Caco-2 (cell line): Measurements from ENCODE around the gene MEGF11. TPM values are rescaled to one million over a fixed set of nuclear protein-coding genes. Genes with fewer than 3 reads are reported as not detected.
"Not testable (repeated sequence)": the region's sequence is repeated elsewhere in the genome, so short reads cannot be mapped to it uniquely, and the experiment has no call there.

Experiments used
- BruUV-seq: library from RNA; stranded (reverse); fragments of 400-500 nt; replicated peaks from 2 replicates; lab custom pipeline; 2021; lab: Mats Ljungman, UMichigan
- CTCF ChIA-PET: fragments of 300-600 bp; sonication (Branson Sonifier 250); formaldehyde crosslinking; loops from one replicate; lab custom pipeline; 2022; ENCODE audit warnings: antibody characterized with exemption; lab: Charles Lee
- POLR2A ChIA-PET: fragments of 300-600 bp; sonication (Branson Sonifier 250); formaldehyde crosslinking; loops from one replicate; lab custom pipeline; 2022; ENCODE audit warnings: antibody characterized with exemption; lab: Charles Lee
- DNase-seq, 2 experiments: peaks; one replicate each; pipeline versions ENCODE4 v3.0.0 to v3.0.0-alpha.2; 2020 to 2022
- H3K27me3 ChIP-seq: replicated peaks from 2 replicates; pipeline ENCODE4 v1.6.0; 2011; ENCODE audit warnings: low read length; ENCODE audit not compliant: control insufficient read depth, insufficient read depth
- H3K36me3 ChIP-seq: 2 replicates; pipeline ENCODE4 v1.5.1; 2011; ENCODE audit warnings: low read length; ENCODE audit not compliant: control insufficient read depth, insufficient read depth
- H3K4me1 ChIP-seq: fragments of 250-450 bp; sonication (Bioruptor Pico); 2 replicates; pipeline ENCODE4 v1.5.1; 2020; ENCODE audit warnings: mild to moderate bottlenecking
- H3K4me3 ChIP-seq: 2 replicates; pipeline ENCODE4 v1.5.1; 2011; ENCODE audit warnings: low read depth, mild to moderate bottlenecking, control low read depth, low read length
- H3K9me3 ChIP-seq: fragments of 250-450 bp; sonication (Bioruptor Pico); 2 replicates; pipeline ENCODE4 v1.5.1; 2020; ENCODE audit warnings: mild to moderate bottlenecking, moderate library complexity
- H3K27ac Mint-ChIP-seq: one replicate; pipeline ENCODE4 v1.8.0; 2022; ENCODE audit warnings: mixed read lengths; ENCODE audit not compliant: unreplicated experiment
- H3K27me3 Mint-ChIP-seq: one replicate; pipeline ENCODE4 v1.8.0; 2022; ENCODE audit warnings: mixed read lengths; ENCODE audit not compliant: insufficient read depth, unreplicated experiment
- H3K36me3 Mint-ChIP-seq: one replicate; pipeline ENCODE4 v1.8.0; 2022; ENCODE audit warnings: mild to moderate bottlenecking, mixed read lengths; ENCODE audit not compliant: insufficient read depth, unreplicated experiment
- H3K4me1 Mint-ChIP-seq: one replicate; pipeline ENCODE4 v1.8.0; 2022; ENCODE audit warnings: low read depth, mixed read lengths; ENCODE audit not compliant: unreplicated experiment
- H3K4me3 Mint-ChIP-seq: one replicate; pipeline ENCODE4 v1.8.0; 2022; ENCODE audit warnings: mild to moderate bottlenecking, moderate library complexity, mixed read lengths; ENCODE audit not compliant: unreplicated experiment
- H3K9me3 Mint-ChIP-seq: one replicate; pipeline ENCODE4 v1.8.0; 2022; ENCODE audit warnings: mixed read lengths; ENCODE audit not compliant: unreplicated experiment
- CTCF ChIP-seq, 2 experiments: fragments of 200-600 bp in 1 of 2; IDR thresholded peaks; 1 replicate in 1 of 2; 2 replicates in 1 of 2; pipeline versions ENCODE4 v1.5.1 to v1.8.0; 2011 to 2022; ENCODE audit warnings: antibody characterized with exemption in 1 of 2, control low read depth in 1 of 2, inconsistent platforms in 1 of 2, low read depth in 1 of 2, low read length in 1 of 2, mild to moderate bottlenecking in 1 of 2, moderate library complexity in 1 of 2; ENCODE audit not compliant: insufficient read depth in 1 of 2, severe bottlenecking in 1 of 2, unreplicated experiment in 1 of 2
- intact Hi-C: fragments of 100-400 bp; cut with micrococcal nuclease; formaldehyde crosslinking; loops from one replicate; pipeline ENCODE4 v1.10.0; 2022; ENCODE audit not compliant: unreplicated experiment
- total RNA-seq: library from RNA; stranded (reverse); gene quantifications from 2 replicates; pipeline ENCODE4 v1.2.3, GENCODE V29; 2022

The MEGF11 gene
- total RNA-seq, 1 experiment from 2014 or later = 0.66 TPM

GRCh38 chr15:65979837-65980236 lies 273.7 kb downstream of the MEGF11 start:
- no peak overlapping the region for H3K27ac Mint-ChIP-seq
- BruUV-seq = no TSS peak
- peaks cover 8% of the 10 kb centered on the region for H3K27me3 Mint-ChIP-seq
- no peaks in the 10 kb centered on the region for H3K36me3 Mint-ChIP-seq
- ChIA-PET POLR2A (no interaction called here), CTCF (no interaction called here)
- H3K27me3 ChIP-seq = no peaks in the 10 kb centered on the region; the same call in 1 of the 2 replicates
- H3K9me3 ChIP-seq = no peaks in the 10 kb centered on the region
- no peak for DNase-seq
- H3K4me3 ChIP-seq = no peak overlapping the region
- H3K9me3 Mint-ChIP-seq = no peaks in the 10 kb centered on the region
- no peak for TF ChIP-seq CTCF (IDR thresholded peaks at IDR 0.05; ENCODE audit: insufficient read depth in 1 of 2, low read depth in 1 of 2, low read length in 1 of 2, severe bottlenecking in 1 of 2, unreplicated experiment in 1 of 2)
- H3K4me1 Mint-ChIP-seq = peaks cover 8% of the 10 kb centered on the region
- H3K4me3 Mint-ChIP-seq = no peak overlapping the region
- intact Hi-C loops = no loop called here
- no peaks in the 10 kb centered on the region for H3K36me3 ChIP-seq
- H3K4me1 ChIP-seq = no peaks in the 10 kb centered on the region

- Histone ChIP-seq H3K9me3 (no peaks in the 10 kb centered on the region), H3K4me3 (no peak overlapping the region), H3K4me1 (no peaks in the 10 kb centered on the region), H3K36me3 (no peaks in the 10 kb centered on the region), H3K27me3 (no peaks in the 10 kb centered on the region; the same call in 1 of the 2 replicates)
- H3K27ac Mint-ChIP-seq = no peak overlapping the region
- ChIA-PET POLR2A (no interaction called here), CTCF (no interaction called here)
- H3K4me1 Mint-ChIP-seq = peaks cover 8% of the 10 kb centered on the region
- intact Hi-C loops = no loop called here
- H3K36me3 Mint-ChIP-seq = no peaks in the 10 kb centered on the region
- peaks cover 8% of the 10 kb centered on the region for H3K27me3 Mint-ChIP-seq
- no TSS peak for BruUV-seq
- no peak overlapping the region for H3K4me3 Mint-ChIP-seq
- H3K9me3 Mint-ChIP-seq = no peaks in the 10 kb centered on the region
- no peak for TF ChIP-seq CTCF (IDR thresholded peaks at IDR 0.05; ENCODE audit: insufficient read depth in 1 of 2, low read depth in 1 of 2, low read length in 1 of 2, severe bottlenecking in 1 of 2, unreplicated experiment in 1 of 2)
- DNase-seq = no peak
These were observed 274.2 kb downstream of the MEGF11 start for GRCh38 chr15:65979316-65979715.

GRCh38 chr15:65978110-65978509 lies 275.4 kb downstream of the MEGF11 start:
- H3K36me3 ChIP-seq = no peaks in the 10 kb centered on the region
- Mint-ChIP-seq H3K36me3 (no peaks in the 10 kb centered on the region), H3K27me3 (peaks cover 8% of the 10 kb centered on the region), H3K27ac (no peak overlapping the region), H3K4me3 (no peak overlapping the region), H3K4me1 (peaks cover 7% of the 10 kb centered on the region), H3K9me3 (no peaks in the 10 kb centered on the region)
- intact Hi-C loops = no loop called here
- POLR2A ChIA-PET = no interaction called here
- no peaks in the 10 kb centered on the region for H3K9me3 ChIP-seq
- no TSS peak for BruUV-seq
- no peak for DNase-seq
- CTCF ChIA-PET = no interaction called here
- no peaks in the 10 kb centered on the region for H3K27me3 ChIP-seq
- no peak for TF ChIP-seq CTCF (IDR thresholded peaks at IDR 0.05; ENCODE audit: insufficient read depth in 1 of 2, low read depth in 1 of 2, low read length in 1 of 2, severe bottlenecking in 1 of 2, unreplicated experiment in 1 of 2)
- no peaks in the 10 kb centered on the region for H3K4me1 ChIP-seq
- no peak overlapping the region for H3K4me3 ChIP-seq

GRCh38 chr15:65976196-65976595 lies 277.4 kb downstream of the MEGF11 start:
- H3K27me3 Mint-ChIP-seq, H3K4me3 Mint-ChIP-seq, CTCF ChIA-PET, H3K9me3 Mint-ChIP-seq, intact Hi-C loops, H3K9me3 ChIP-seq, H3K27ac Mint-ChIP-seq, H3K4me3 ChIP-seq, POLR2A ChIA-PET, H3K4me1 Mint-ChIP-seq, H3K4me1 ChIP-seq, H3K27me3 ChIP-seq, H3K36me3 Mint-ChIP-seq, BruUV-seq, H3K36me3 ChIP-seq, DNase-seq: not testable (repeated sequence)
